UCSD-AML1 (cell line): ENCODE data around the gene CDK6.
A peak's percentile ranks its signal among the peaks of the same experiment; 100 is the strongest.
"Not testable (repeated sequence)": the region's sequence is repeated elsewhere in the genome, so short reads cannot be mapped to it uniquely, and the experiment has no call there.

Experiments used
- DNase-seq: peaks from one replicate; lab custom pipeline; 2025; ENCODE audit not compliant: unreplicated experiment; lab: John Stamatoyannopoulos, UW

The CDK6 gene

DNA sequence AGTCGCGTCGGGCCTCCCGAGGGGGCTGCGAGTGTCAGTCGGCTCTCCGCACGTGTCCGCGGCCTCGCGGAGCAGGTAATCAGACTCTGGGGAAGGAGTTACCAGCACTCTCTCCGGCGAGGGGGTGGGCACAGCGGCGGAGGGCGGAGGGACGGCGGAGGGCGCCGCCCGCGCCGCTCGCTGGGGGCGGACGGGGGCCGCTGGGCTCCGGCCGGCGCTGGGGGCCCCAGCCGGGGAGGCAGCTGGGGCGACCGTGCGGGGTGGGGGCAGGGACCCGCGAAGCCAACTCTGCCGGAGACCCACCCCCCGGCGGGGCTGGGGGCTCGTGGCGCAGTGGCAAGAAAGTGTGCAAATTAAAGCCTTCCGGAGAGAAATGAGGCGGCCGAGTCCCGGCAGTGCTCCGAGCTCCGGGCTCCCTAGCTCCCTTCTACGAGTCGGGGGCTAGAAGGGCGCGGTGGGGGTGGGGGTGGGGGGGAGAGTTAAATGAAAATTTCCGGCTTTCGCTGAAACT is at the start of gene CDK6:
Gene CDK6, minus strand, starts transcription at position 85 of the 511 bp plus-strand sequence. CDS start 3,250 bp downstream, outside the sequence.
- DNase-seq: peak; percentile 46

DNA sequence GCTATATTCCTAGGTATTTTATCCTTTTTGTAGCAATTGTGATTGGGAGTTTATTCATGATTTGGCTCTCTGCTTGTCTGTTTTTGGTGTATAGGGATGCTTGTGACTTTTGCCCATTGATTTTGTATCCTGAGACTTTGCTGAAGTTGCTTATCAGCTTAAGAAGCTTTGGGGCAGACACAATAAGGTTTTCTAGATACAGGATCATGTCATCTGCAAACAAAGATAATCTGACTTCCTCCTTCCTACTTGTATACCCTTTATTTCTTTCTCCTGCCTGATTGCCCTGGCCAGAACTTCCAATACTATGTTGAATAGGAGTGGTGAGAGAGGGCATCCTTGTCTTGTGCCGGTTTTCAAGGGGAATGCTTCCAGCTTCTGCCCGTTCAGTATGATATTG is 49.7 kb upstream of the CDK6 start:
- not testable (repeated sequence) for DNase-seq

- DNase-seq: no peak
Measured at GRCh38 chr7:92884218-92884617, 47.8 kb upstream of the CDK6 start.

DNA sequence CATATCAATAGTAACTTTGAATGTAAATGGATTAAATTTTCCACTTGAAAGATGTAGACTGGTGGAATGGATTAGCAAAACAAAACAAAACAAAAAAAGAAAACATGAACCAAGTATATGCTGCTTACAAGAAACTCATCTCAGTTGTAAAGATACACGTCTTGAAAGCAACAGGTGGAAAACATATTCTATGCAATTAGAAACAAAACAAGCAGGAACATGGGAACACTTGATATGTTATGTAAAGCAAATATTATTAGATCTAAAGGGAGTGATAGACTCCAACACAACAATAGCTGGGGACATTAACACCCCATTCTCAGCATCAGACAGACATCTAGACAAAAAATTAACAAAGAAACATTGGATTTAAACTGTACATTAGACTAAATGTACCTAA is 46.4 kb upstream of the CDK6 start:
- no peak for DNase-seq

DNA sequence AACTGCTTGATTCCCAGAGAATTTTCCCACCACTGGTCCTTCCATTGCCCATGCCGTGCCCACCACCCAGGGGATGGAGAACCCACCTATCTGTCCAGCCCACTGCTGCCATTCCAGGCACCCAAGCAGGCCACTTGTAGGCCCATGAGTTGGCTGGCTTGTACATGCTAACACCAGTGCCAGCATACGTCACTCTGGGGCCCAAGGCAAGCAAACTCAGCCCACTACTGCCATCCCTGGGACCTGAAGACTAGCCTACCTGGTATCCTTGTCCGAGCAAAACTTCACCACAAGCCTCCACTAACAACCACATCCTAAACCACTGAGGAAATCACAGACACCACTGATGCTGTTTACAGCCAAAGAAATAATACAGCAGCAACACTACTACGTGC is 44.7 kb upstream of the CDK6 start:
- no peak for DNase-seq

DNA sequence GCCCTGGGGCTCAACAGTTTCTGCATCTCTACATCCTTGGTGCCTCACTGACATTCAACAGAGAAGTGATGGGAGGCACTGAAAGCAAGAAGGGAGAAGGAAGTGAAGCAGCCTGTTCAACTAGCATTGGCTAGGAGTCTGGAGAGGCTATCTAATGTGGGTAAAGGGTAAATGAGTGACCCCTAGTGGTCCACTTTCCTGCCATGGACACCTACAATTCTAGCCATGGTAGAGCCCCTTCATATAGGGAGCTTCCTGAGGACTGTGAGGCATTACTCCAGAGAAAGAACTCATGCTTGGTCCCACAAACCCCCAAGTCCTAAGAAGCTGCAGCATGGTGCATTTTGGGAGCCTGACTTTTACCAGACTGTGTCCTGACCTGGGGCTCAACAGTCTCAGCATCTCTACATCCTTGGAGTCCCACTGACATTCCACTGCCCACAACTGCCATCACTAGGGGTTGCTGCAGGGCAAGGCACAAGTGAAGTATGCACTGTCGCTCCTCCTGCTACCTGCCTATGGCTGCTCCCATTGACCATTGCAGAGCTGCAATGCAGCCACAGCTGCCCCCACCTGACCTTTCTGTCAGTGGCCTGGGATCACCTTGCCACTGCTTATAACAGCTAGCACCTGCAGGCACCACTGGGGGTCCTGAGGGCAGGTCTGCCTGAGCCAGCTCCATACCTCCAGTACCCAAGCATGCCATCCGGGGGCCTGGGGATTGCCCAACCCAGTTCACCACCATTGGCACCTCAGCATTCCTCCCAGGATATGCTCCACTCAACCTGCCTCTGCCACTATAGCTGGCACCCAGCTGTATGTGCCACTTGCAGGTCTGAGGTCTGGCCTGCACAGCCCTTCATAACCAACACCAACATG is 44.1 kb upstream of the CDK6 start:
- DNase-seq: no peak

GRCh38 chr7:92877367-92877766 is 41.0 kb upstream of the CDK6 start:
- no peak for DNase-seq

DNA sequence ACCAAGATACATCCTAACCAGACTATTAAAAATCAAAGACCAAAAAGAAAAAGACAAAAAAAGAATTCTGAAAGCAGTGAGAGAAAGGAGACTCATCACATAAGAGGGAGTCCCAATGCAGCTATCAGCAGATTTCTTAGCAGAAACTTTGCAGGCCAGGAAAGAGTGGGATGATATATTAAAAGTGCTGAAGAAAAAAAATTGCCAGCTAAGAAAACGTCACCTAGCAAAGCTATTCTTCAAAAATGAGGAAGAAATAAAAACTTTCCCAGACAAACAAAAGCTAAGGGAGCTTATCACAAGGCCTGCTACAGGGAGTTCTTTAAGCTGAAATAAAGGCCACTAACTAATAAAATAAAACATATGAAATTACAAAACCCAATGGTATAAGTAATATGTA is 40.5 kb upstream of the CDK6 start:
- DNase-seq: no peak

GRCh38 chr7:92875719-92876118 is 39.3 kb upstream of the CDK6 start:
- DNase-seq: no peak

- DNase-seq: no peak
Measured at GRCh38 chr7:92875173-92875572, 38.8 kb upstream of the CDK6 start.

GRCh38 chr7:92874567-92874966 is 38.2 kb upstream of the CDK6 start:
- no peak for DNase-seq

GRCh38 chr7:92873776-92874175 is 37.4 kb upstream of the CDK6 start:
- DNase-seq: no peak

DNA sequence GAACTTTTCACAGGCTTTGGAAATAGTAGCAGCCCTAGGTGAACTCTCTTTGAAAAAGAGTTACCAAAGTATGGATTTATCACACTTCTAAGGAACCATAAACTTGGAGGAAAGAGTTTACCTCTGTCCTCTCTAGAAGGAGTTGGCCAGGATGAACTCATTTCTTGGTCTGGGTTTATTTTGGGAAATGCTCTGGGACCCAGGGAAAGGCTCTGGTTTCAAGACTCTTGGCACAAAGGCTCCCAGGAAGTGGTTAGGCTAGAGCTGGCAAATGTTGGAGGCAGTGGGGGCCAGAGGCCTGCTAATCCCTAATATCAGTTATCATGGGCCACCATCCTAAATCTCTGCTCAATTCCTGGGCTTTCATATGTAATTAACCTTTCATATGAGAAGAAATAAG is 36.3 kb upstream of the CDK6 start:
- DNase-seq: no peak

GRCh38 chr7:92868683-92869293 is 32.4 kb upstream of the CDK6 start:
- no peak for DNase-seq

DNA sequence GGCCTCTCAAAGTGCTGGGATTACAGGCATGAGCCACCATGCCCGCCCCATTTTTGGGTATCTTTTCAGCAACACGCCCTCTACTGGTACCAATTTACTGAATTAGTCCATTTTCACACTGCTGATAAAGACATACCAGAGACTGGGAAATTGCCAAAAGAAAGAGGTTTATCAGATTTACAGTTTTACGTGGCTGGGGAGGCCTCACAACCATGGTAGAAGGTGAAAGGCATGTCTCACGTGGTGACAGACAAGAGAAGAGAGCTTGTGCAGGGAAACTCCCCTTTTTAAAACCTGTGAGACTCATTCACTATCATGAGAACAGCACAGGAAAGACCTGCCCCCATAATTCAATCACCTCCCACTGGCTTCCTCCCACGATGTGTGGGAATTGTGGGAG is 27.8 kb upstream of the CDK6 start:
- not testable (repeated sequence) for DNase-seq

- no peak for DNase-seq
Measured at GRCh38 chr7:92856436-92856835, 20.1 kb upstream of the CDK6 start.

GRCh38 chr7:92854501-92855238 is 18.3 kb upstream of the CDK6 start:
- no peak for DNase-seq

GRCh38 chr7:92851732-92852131 is 15.4 kb upstream of the CDK6 start:
- DNase-seq: no peak

GRCh38 chr7:92850516-92850915 is 14.1 kb upstream of the CDK6 start:
- DNase-seq: no peak

DNA sequence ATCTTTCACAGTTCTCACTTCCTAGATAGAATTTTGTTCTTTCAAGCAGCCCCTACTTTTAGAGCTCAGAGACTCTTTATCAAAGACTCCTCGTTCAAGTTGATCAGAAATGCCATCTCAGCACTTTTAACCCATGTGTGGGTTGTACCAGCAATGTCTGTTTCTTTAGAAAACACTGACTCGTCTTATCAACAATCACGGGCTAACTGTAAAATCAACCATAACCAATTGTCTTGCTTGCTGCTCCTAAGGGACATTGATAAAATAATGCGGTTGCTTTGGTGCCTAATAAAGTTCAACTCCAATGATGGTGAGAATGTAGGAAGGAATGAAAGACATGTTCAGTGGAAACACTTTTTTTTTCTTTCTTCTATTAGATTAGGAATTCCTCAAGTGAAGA is 12.9 kb upstream of the CDK6 start:
- no peak for DNase-seq

DNA sequence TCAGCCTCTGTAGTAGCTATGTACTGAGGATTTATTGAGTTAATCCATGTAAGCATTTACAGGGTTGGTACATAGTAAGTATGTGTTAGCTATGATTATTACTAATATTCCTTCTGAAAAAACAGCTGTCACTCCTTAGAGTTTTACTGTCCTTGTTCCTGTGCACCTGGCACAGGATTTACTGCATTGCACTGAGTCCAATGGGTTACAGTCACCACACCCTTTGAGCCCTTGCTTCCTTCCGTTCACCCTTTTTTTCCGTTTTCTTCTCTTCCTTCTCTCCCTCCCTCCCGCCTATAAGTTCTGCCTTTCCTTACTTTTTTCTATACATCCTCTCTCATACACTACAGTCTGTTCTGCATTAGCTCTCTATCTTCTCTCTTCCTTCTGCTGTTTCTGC is 12.5 kb upstream of the CDK6 start:
- no peak for DNase-seq

GRCh38 chr7:92848441-92848840 is 12.1 kb upstream of the CDK6 start:
- no peak for DNase-seq
